Middle frontal gyrus (tissue), 1 donor: ENCODE results near the gene TP53TG3E.
"Not testable (repeated sequence)": the region's sequence is repeated elsewhere in the genome, so short reads cannot be mapped to it uniquely, and the experiment has no call there.

Experiments used
- DNase-seq: peaks from one replicate; pipeline ENCODE4 v3.0.0-alpha.2; 2015; ENCODE audit warnings: low spot score; ENCODE audit errors: extremely low spot score

Gene TP53TG3E

GRCh38 chr16:33304006-33304405, at the start of gene TP53TG3E:
Gene TP53TG3E, plus strand, starts transcription at chr16:33304306. Its CDS starts 68 bp downstream, at chr16:33304374.
- DNase-seq: not testable (repeated sequence)

GRCh38 chr16:33336226-33337012, 32.3 kb downstream of the TP53TG3E start:
- DNase-seq: not testable (repeated sequence)

- not testable (repeated sequence) for DNase-seq
Measured at GRCh38 chr16:33337627-33338542, 33.8 kb downstream of the TP53TG3E start.

- not testable (repeated sequence) for DNase-seq
Measured at GRCh38 chr16:33338543-33338951, 34.4 kb downstream of the TP53TG3E start.

GRCh38 chr16:33339093-33340061, 35.3 kb downstream of the TP53TG3E start:
- not testable (repeated sequence) for DNase-seq
